Measurements from ENCODE around the gene CAMTA1.

Gene CAMTA1

DNA sequence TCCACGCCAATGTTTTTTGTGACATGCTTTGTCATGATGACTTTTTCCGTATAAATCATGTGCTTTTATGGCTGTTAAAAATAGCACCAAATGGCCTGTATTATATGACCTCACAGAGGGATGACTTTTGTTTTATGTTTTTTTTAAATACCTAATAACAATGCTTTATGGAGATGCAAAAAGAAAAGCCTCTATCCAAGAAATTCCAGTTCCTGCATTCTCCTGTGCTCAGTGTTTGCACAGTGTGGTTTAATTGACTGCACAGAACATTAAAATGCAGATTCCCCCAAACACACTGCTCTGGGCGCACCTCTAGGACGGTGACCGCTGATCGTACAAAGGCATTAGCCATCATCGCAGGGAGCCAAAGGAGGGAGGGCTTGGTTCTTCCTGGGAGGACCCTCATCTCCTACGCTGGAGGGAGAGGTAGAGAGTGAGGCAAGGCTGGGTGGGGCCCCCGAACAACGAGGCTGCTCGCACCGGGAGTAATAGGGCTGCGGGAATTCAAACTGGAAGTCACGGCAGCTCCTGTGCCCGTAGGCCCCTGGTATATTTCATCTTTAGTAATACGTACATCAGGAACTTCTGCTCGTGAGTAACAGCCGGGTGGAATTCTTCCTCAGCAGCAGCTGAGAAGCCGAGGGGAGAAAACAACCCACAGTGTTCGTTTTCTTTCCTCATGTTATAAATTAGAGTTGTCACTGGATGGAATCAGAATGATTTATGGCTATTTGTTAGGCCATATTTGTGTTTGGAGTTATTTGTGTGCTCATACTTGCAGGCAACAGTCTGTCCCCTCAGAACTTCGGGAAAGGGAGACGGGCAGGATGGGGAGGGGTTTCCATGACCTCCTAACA, 465.6 kb downstream of the CAMTA1 start:
- DNase-seq = no peak

DNA sequence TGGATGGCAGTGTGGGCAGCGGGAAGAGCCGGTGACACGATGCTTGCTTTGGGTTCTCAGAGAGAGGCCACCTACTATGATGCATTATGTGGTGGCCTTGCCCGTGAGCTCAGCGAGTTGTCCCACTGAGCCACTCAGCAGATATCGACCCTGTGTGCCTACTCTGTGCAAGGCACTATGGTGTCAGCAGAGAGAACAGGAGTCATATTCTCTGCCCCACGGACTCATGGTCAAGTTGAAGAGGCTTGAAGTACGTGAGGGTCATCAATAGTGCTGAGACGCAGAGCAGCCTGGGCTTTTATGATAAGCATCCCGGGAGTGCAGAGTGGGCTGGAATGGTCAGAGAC, 466.2 kb downstream of the CAMTA1 start:
- DNase-seq = no peak

DNA sequence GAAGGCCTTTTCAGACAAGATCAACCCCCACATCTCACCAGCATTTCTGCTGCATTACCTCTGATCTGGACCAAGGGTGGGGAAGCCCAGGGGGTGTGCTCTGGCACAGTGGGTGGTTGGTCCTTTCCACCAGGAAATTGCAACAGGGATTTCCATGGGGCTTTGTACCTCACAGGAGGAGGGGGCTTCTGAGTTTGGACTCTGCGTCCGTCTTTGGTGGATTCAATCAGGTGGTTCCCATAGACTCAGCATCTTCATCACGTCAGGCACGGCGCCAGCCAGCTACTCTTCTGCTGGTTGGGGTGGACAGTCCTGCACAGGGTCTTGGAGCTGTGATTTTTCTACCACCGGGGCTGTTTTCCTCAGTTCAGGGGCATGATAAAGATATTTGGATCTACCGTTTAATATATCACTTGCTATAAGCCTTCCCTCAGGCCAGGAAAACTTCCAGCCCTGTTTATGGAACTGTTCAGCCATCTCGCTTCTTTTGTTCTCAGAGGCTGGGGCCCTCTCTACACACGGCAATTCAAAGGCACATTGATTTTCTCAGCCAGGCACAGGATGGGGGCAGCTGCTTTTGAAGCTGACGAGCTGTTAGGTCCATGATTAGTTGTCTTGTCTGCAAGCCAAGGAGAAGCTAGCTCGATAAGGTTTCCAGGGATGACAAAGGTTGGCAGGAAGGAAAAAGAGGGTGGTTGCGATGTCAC, 467.3 kb downstream of the CAMTA1 start:
- DNase-seq = no peak

DNA sequence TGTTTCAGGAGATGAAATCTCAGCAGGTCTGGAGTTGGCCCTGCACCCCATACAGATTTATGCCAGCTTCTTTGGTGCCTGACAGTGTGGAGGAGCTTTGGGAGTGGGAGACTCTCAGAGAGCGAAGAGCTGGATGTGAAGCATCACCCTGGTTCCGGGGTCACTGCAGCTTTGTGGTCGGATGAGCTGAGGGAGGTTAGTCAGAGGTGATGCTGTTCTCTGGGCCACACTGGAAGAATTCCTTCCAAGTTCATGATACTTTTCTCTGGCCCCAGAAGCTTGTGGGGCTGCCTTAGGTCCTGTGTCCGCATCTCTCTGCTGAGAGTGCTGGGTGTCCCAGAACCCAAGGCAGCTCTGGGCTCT, 467.8 kb downstream of the CAMTA1 start:
- no peak for DNase-seq

DNA sequence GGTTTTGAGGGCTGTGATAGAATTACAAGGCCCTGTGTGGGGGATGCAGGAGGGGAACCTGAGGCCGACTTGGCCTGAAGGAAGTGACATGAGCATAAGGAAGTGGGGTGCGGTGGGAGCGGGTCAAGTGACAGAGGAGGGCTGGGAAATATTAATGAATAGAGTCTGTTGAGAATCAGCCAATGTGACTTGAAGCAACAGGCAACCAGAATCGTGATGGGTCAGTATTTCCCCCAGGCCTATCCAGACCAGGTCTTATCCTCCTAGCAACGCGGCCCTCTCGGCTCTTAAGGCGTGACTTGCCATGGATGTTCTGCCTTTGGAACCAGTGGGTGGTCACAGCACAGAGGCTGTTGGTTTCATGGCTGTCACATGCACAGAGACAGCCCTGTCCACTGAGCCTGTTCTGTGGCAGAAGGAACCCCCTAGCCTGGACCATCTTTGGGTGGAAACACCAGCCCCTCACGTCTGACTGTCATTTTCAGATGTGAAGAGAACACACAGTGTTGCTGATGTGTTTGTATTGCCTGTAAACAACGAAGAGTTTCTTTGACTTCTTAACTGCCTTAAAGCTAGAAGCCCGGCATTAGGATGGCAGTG, 468.8 kb downstream of the CAMTA1 start:
- DNase-seq = no peak

DNA sequence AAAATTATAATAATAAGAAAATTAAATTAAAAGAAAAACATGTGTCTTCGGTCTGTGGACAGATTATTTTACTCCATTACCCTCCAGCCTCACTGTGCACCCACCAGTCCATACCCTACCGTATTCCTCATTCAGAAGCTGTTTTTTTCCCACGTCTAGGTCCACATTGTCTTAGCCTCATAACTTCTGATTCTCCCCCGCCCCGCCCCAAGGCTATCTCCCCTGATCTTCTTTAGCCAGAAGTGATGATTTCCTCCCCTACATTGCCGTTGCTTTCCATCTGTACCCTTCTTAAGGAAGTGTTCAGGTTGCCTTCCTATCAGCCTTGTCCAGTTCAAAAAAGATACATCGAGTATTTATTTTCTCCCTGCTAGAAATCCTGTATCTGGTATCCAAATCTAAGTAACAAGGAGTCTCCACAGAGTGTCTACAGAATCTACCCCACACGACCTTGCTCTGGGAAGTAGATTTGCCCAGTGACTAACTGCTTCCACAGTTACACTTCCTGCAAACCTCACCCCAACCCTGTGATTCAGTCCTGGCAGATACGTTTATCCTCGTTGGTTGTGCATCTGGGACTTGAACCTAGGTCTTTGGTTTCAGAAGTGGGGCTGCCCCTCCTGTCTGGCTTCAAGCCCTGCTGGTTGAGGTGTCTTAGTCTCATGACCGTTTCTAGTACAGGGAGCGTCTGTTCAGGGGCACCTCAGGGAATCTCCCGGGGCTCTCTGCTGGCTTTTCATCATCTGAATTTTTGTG, 470.2 kb downstream of the CAMTA1 start:
- DNase-seq = no peak

DNA sequence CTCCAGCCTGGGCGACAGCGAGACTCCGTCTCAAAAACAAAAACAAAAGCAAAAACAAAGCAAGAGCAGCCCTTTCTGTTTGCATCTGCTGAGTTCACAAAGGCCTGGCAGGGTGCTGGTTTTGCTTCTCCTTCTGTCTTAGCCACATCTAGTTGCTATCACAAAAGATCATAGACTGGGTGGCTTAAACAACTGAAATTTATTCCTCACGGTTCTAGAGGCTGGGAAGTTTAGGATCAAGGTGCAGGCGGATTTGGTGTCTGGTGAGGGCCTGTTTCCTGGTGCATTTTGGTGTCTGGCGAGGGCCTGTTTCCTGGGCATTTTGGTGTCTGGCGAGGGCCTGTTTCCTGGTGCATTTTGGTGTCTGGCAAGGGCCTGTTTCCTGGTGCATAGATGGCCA, 471.3 kb downstream of the CAMTA1 start:
- DNase-seq = no peak

DNA sequence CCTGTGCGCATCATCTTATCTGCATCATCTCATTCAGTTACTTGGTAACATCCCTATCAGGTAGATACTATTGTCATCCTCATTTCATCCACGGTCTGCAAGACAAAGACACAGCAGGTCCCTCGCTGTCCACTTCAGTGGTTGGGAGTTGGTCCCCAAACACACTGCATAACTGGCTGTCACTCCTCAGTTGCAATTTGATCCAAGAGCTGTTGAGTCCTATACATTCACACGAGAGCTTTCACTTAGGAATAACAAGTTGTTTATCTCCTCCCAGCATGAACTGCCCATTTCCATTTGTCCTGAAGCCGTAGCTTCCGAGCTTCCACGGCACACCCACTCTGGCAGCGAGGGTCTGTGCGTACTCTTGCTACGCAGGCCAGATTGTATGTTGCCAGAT, 472.0 kb downstream of the CAMTA1 start:
- no peak for DNase-seq

DNA sequence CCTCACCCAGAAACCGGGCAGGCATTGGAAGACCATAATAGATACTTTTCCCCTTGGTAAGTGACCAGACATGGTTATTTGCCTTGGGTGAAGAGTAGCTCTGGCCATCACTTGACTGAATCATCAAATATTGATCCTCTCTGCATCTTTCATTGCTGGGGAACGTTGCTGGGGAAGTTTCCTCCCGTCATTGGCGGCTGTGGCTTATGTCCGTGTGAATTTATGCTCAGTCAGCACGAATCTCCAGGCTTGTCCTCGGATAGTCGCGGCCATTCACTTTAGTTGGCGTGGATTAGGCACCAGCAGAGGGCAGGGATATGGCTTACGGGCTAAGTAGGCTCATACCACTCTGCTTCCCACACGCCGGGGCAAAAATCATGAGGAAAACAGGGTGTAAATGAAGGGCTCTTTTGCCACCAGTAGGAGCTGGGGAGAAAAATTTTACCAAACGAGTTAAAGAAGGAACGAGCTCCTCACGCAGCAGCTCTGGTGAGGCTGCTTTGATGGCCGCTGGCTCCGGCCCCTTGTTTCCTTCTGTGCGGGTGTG, 473.4 kb downstream of the CAMTA1 start:
- no peak for DNase-seq

DNA sequence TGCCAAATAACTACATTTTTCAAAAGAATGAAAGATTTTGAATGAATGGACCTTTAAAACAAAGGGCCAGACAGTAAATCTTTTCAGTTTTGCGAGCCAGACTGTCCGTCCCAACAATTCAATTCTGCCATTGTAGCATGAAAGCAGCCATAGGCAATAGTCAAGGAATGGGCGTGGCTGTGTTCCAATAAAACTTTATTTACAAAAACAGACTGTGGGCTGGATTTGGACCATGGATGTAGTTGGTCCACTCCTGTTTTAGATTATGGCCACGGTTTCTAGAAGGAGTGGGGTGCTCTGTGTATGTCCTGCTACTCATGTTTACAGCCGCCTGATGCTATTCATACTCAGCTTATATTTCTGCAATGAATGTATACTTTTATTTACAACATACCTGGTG, 474.7 kb downstream of the CAMTA1 start:
- no peak for DNase-seq

DNA sequence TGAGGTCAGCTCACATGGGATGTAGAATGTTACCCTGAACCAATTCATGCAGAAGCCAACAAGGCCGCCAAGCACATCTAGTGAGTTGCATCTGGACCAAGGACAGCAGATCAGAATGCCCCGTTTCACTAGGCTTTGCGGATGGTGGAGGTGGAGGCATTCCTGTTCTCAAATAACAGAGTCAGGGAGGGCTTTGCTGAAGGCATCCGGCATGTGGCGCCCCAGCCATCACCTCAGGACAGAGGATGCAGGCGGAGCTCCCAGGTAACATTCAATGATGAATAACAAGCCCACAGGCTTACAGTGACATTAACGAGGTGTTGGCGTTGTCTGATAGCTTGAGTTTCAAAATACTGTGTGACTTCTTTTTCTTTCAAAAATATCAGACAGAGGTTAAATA, 476.2 kb downstream of the CAMTA1 start:
- DNase-seq = no peak

DNA sequence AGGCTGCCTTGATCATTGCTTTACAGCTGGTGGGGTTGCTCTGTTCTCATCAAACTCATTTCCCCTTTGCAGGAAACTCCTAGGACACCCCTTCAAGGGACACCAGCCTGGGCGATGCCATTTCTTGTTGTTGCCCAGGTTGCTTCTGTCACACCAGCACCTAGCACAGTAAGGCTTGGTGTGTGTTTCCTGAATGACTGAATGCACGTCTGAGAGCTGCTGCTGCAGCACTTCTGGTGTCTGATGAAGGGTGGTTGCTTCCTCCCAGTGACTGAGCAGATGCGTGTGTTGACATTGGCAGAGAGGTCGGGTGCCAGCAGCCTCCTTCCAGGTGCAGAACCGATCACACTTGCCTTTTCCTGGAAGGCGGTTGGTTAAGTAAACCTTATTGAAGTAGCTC, 477.4 kb downstream of the CAMTA1 start:
- no peak for DNase-seq

DNA sequence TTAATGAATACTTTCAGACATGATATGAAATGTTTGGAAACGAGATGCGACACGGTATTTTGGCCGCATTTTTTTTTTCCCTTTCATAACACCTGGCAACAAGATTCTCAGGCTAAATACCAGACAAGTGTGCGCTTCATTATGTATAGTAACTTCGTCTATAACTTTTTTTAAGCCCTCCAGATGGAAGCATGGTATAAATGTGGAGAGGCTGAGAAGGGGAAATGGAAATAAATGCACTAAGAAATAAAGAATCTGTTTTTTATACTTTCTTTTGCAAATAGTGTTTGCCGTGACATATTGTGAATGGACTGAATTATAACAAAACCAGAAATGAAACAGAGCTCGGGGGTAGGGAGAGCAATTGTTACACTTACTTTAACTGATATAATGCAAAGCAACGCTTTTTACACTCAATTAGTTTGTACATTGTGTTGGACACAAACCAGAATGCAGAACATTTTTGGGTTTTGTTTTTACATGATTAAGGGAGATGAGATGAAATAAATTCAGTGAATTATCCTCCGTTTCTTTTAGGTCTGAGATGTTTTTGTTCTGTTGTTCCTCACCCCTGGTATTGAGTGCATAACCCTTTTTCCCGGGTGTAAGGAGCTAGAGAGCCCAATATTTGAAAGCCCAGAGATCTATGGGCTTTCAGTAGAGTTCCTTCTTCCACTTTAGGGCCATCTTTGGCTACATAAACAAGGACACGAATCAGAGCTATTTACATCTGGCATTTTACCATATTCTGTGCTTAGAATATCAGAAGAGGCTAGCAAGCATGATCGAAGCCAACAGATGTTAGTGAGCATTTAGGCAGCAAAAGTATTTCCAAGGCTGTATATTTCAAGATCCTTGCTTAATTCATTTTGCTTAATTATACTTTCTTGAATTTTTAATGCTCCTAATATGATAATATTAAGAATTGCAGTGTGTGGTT, 478.0 kb downstream of the CAMTA1 start:
- no peak for DNase-seq

DNA sequence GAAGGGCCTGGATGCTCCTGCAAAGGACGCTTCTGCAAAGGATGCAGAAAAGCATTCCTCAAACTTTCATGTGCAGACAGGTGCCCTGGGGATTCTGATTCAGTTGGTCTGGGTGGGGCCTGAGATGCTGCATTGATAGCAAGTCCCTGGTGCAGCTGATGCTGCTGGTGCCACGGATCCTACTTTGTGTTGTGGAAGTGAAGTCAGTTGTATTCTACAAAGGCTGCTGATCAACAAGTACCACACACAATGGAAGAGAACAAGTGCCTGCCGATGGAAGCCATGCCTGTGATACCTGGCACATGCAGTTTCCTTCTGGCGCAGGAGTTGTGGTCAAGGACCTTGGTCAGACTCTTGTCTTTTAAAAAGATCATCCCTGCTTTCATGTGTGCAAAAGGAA, 478.8 kb downstream of the CAMTA1 start:
- no peak for DNase-seq

DNA sequence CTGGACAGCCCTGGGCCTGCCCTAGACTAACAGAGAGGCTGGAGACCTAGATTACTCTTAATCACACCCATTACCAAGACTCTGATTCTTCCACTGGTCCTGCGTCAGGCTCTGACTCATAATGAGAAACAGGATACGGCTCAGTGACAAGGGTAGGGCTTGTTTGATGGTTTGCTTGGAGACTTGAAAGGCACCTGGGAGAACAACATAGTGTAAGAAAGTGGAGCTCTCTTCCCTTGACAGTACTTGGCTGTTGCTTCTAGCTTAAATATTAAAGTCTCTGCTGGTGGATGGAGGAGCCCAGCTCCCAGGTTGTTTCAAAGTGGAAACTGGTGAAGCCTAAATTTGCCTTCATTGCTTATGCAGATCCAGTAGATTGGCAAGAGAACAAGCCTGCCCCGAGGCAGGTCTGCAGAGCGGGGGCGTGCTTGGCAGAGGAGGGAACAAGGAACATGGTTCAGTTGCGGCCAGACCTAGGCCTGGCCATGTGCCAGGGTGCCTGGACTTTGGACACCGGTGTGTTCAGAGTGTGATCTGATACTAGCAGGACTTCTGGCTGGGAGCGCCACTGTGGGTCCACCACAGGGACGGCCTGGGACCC, 480.6 kb downstream of the CAMTA1 start:
- no peak for DNase-seq

DNA sequence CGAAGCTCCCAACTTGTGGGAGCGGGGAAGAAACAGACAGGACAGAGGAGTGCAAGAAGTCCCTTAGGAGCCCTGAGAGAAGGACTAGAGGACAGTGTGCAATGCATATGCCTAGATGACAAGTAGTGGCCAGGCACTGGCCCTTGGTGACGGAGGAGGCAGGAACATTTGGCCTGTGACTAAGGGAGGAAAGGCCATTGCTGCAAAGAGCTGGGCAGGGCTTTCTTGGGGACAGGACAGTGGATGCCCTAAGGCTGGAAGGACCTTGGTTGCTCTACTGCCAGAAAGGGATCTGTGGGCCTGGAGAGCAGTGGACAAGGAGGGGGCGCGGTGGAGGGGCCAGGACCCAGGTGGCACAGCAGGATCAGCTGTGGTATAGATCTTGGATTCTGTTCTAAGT, 481.3 kb downstream of the CAMTA1 start:
- no peak for DNase-seq

DNA sequence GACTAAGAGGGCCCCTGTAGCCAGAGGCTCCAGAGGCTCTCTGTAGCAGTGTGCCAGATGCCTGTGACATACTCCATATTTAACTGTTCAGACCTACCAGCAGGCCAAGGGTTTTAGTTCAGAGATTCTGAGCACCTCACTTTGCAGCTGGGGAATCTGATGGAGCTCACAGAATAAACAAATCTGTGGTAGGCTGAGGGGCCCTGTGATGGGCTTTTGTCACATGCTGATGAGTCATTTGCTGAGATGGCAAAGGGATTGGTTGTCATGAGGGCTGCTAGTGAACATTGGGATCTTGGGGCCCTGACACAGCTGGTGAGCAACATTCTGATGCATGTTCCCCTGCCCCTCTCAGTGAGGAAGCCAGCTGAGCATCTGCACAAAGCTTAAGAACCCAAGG, 482.2 kb downstream of the CAMTA1 start:
- DNase-seq = no peak

DNA sequence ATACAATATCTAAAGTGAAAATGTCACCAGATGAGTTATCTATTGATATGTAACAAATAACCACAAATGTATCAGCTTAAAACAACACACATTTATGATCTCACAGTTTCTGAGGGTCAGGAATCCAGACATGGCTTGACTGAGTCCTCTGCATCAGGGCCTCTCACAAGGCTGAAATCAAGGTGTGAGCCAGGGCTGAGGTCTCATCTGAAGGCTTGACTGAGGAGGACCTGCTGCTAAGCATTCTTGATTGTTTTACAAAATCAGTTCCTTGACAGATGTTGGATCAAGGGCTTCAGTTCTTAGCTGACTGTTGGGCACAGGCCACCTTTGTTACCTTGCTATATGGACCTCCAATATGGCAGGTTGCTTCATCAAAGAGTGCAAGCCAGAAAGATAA, 483.7 kb downstream of the CAMTA1 start:
- DNase-seq = no peak

DNA sequence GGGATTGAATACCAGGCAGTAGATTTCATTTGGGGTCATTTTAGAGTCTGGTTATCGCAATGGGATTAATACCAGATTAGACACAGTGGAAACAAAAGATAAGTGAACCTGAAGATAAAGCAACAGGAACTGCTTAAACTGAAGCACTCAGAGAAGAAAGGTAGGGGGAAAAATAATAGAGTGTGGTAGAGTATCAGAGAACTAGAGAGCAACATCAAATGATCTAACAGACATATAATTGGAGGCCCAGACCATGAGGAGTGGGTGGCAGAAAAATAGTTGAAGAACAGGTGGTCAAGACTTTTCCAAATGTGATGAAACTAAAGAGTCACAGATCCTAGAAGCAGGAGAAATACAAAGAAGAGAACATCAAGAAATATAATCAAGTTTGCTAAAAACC, 484.3 kb downstream of the CAMTA1 start:
- no peak for DNase-seq

DNA sequence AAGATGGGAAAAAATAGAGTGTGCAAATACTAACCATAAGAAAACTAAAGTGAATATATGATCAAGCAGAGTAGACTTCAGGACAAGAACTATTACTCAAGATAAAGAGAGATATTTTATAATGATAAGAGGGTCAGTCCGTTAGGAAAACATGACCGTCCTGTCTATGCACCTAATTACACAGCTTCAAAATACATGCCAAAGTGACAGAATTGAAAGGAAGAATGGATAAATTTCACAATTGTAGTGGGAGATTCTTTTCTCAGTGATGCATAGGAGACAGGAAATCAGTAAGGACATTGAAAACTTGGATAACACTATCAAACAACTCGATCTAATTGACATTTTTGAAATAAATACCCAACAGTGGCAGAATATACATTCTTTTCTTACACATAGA, 489.0 kb downstream of the CAMTA1 start:
- no peak for DNase-seq

DNA sequence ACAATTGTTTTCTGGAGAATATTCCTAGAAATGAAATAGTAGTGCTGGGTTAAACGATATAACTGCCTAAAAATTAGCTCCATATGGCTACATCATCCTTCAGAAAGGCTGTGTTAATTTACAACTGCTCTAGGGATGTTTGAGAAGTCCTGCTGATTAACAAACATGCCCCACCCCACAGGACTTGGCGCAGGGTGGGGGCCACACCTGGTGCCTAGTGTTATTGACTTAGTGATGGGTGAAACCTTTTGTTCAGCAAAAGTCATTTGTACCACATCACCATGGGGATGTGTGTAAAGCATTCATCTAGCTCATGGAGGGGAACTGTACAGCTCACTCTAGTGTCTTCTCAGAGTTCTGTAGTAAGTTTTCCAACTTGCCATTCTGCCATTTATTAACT, 492.8 kb downstream of the CAMTA1 start:
- no peak for DNase-seq
